Right ventricle myocardium inferior (tissue), 1 donor: Measurements from ENCODE around the gene TNFRSF18. TPM values are rescaled to one million over a fixed set of nuclear protein-coding genes. Genes with fewer than 3 reads are reported as not detected.

ENCODE experiments used
- ATAC-seq: fragments of 200-7000 bp; cut with Tn5 transposase; one replicate; pipeline ENCODE4 v1.9.1; 2020; ENCODE audit warnings: mild to moderate bottlenecking, moderate library complexity
- DNase-seq: peaks from one replicate; pipeline ENCODE4 v3.0.0; 2021; ENCODE audit errors: missing footprints
- intact Hi-C: fragments of 100-400 bp; cut with DNase I; formaldehyde crosslinking; loops from one replicate; pipeline ENCODE4 v1.11.0; 2022
- total RNA-seq: library from RNA; stranded (reverse); fragmentation: NEBNext Ultra II Directional; extraction: Animal tissue kit (Norgen Biotek cat#: 25700); gene quantifications from one replicate; pipeline ENCODE4 v1.2.1, GENCODE V29; 2021
- donor health status: DM: no; HTN: yes; CAD: no; lungs with severe emphysema.

The TNFRSF18 gene
- total RNA-seq, 1 donor from 2014 or later: not detected

DNA sequence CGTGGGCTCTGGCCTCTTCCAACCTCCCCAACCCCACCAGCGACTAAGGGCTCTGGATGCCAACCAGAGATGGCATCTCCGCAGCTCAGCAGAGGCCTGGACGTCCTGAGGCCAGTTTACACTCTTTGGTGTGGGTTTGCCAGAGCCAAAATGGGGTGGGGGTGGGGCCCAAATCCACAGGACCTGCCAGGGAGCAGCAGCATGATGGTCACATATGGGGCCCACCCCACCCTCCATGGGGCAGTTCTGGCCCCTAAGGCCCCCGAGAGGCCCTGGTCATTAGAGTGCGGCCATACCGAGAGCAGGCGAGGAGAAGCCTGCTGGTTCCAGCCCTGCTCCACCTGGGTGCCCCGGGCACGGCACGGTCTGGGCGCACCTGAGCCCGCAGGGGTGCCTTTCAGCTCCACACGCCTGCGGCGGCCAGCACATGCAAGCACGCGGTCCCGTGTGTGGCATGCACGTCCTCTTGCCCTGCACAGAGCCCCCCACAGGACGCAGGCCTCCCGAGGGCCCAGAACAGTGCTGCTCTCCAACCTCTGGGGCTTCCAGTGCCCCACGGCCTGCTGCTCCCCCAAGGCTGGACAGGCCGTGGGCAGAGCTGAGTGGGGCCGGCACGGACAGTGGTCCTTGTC is 35.3 kb upstream of the TNFRSF18 start:
- intact Hi-C loops: no loop called here
- DNase-seq: no peak
- ATAC-seq: no peak

GRCh38 chr1:1240822-1241587 is 34.6 kb upstream of the TNFRSF18 start:
- intact Hi-C loops: no loop called here
- ATAC-seq (no peak), DNase-seq (no peak)

- ATAC-seq: no peak
- intact Hi-C loops: no loop called here
- no peak for DNase-seq
These were observed 33.9 kb upstream of the TNFRSF18 start for GRCh38 chr1:1240348-1240732.

- no peak for ATAC-seq
- no peak for DNase-seq
- intact Hi-C loops: no loop called here
These were observed 33.4 kb upstream of the TNFRSF18 start for GRCh38 chr1:1239614-1240347.

DNA sequence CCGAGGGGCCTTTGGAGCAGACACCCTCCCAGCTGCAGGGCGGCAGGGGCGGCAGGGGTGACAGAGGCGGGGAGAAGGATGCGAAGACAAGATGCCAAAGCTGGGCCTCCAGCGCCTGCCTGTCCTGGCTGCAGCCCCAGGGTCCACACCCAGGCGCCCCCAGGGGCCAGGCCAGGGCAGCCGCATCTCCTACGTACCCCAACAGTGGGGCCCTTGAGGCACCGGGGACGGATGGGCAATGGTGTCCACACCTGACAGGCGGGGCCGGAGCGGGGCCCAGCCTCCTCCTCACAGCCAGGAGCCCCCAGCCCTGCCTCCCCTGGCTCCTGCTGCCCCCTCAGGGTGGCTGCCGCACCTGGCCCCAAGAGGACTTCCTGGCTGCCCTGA is 32.8 kb upstream of the TNFRSF18 start:
- ATAC-seq (no peak), DNase-seq (no peak)
- intact Hi-C loops: no loop called here

DNA sequence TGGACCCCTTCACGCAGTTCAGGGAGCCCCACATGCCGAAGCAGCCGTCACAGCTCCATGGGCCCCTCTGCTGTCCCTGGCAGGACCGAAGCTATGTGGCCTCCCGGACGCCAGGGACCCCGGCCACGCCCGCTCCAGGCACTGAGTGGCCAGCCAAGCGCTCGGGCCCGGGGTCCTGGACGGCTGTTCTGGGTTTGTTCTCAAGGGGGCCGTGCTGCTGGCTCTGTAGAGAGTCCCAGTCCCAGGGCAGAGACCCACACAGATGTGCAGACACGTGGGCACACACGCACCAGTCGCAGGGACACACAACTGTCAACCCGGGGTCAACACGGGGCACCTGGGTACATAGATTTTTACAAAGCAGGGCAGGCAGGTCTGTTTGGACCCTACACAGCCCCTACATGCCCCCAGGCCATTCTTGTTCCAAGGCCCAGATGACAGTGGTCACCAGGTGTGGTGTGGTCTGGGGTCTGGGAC is 32.3 kb upstream of the TNFRSF18 start:
- DNase-seq: no peak
- no peak for ATAC-seq
- intact Hi-C loops: no loop called here

DNA sequence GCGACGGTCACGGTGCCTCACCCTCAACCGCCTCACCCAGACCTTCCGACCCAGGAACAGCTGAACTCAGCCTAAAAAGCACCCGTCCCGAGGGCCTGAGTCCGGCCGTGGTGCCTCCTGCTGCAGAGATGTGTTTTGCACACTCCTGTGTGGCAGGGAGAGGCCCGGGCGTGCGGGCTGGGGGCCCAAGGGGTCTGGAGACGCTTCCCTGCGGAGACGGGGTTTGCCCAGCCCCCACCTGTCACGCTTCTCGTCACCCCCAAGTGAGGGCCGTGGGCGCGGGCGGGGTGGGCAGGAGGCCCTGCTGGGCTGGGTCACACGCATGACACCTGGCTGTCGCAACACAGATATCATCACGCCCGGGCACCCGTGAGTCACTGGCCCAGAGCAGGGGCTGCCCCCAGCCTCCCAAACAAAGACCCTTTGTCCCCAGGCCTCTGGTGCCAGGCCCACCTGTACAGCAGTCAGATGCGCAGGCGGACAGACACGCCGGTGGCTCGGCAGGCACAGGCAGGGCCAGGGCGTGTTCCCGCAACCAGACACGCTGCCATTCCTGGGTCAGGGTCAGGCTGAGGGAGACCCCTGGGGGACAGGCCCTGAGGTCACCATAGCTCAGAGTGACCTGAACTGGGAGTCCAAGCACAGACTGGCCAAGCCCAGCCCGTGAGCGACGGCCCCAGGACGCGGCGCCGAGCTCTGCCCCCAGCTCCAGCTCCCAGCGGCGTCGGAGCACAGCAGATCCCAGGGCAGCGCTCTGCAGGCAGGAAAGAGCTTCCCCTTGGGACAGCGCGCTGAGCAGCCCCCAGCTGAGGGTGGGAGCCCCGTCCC is 31.7 kb upstream of the TNFRSF18 start:
- intact Hi-C loops: no loop called here
- no peak for DNase-seq
- no peak for ATAC-seq

- DNase-seq: no peak
- ATAC-seq: no peak
- intact Hi-C loops: no loop called here
These were observed 30.8 kb upstream of the TNFRSF18 start for GRCh38 chr1:1236945-1237873.

GRCh38 chr1:1236176-1236763 is 29.9 kb upstream of the TNFRSF18 start:
- no peak for DNase-seq
- intact Hi-C loops: no loop called here
- ATAC-seq: no peak

- intact Hi-C loops: no loop called here
- ATAC-seq (no peak), DNase-seq (no peak)
These were observed 28.8 kb upstream of the TNFRSF18 start for GRCh38 chr1:1235016-1235744.

GRCh38 chr1:1234180-1234808 is 27.9 kb upstream of the TNFRSF18 start:
- no peak for ATAC-seq
- intact Hi-C loops: loop anchor here (5.0 kb wide), 1 partner anchor 112 kb away; no protein-coding TSS in a partner anchor
- DNase-seq: no peak

- intact Hi-C loops: loop anchor here (2.0 to 5.0 kb wide), 2 partner anchors 39 to 111 kb away; partner anchors contain the start of gene UBE2J2
These were observed 27.1 kb upstream of the TNFRSF18 start for GRCh38 chr1:1233567-1233892.

DNA sequence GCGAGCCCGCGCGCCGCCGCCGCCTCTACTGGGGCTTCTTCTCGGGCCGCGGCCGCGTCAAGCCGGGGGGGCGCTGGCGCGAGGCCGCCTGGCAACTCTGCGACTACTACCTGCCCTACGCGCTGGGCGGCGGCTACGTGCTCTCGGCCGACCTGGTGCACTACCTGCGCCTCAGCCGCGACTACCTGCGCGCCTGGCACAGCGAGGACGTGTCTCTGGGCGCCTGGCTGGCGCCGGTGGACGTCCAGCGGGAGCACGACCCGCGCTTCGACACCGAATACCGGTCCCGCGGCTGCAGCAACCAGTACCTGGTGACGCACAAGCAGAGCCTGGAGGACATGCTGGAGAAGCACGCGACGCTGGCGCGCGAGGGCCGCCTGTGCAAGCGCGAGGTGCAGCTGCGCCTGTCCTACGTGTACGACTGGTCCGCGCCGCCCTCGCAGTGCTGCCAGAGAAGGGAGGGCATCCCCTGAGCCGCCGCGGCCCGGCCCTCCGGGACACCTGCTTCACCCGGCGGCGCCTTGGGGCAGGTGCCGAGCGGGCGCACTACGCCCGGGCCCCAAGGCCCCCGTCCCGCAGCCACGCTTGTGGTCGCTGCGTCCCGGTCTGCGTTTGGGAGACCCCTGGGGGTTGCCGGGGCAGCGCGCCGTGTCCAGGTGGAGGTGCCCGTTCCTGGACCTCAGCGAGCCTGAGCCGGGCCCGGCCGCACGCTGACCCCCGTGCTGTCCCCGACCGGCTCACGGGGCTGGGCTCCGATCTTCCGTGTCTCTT is 26.6 kb upstream of the TNFRSF18 start:
- ATAC-seq (no peak), DNase-seq (no peak)
- intact Hi-C loops: loop anchor here (2.0 to 5.0 kb wide), 2 partner anchors 40 to 111 kb away; partner anchors contain the start of gene UBE2J2

More at GRCh38 chr1:1233567-1233892, 27.1 kb upstream of the TNFRSF18 start:
- ATAC-seq: no peak
- DNase-seq: no peak

GRCh38 chr1:1232208-1232795 is 25.9 kb upstream of the TNFRSF18 start, which contains the start of gene B3GALT6:
B3GALT6 (plus strand) TSS chr1:1232237; CDS start chr1:1232279, 42 bp downstream.
- no peak for ATAC-seq
- intact Hi-C loops: loop anchor here (2.0 to 5.0 kb wide), 2 partner anchors 40 to 110 kb away; partner anchors contain the start of gene UBE2J2
- DNase-seq: no peak
